Astrocyte (in vitro differentiated cells and primary cell): ENCODE results near the gene BTF3.

ENCODE experiments used
- CTCF ChIP-seq: IDR thresholded peaks from 2 replicates; pipeline ENCODE4 v1.5.1; 2011; ENCODE audit warnings: low read depth, mild to moderate bottlenecking, inconsistent platforms, low read length, moderate library complexity; ENCODE audit not compliant: insufficient read depth
- EZH2 ChIP-seq: IDR thresholded peaks from 2 replicates; pipeline ENCODE4 v1.6.1; 2012; ENCODE audit warnings: mild to moderate bottlenecking, low read length, inconsistent platforms; ENCODE audit not compliant: insufficient read depth

DNA sequence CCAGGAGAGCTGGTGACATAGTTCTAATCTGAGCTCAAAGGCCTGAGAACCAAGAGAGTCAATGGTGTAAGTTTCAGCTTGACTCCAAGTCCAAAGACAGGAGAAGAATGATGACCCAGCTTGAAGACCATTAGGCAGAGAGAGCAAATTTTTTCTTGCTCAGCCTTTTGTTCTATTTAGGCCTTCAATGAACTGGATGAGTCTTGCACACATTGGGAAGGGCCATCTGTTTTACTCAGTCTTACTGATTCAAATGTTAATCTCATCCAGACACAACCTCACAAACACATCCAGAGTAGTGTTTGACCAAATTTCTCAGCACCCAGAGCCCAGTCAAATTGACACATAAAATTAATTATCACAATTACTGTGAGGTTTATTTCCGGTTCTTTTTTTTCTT lies 7.1 kb upstream of the BTF3 start:
- TF ChIP-seq CTCF (no peak), EZH2 (no peak)
